ENCODE results near the gene C1orf116. TPM values are rescaled to one million over a fixed set of nuclear protein-coding genes. Genes with fewer than 3 reads are reported as not detected.

Gene C1orf116
- total and polyA plus RNA-seq, 10 donors: 0.02 to 1.0 (median 0.27) TPM; not detected in 1

DNA sequence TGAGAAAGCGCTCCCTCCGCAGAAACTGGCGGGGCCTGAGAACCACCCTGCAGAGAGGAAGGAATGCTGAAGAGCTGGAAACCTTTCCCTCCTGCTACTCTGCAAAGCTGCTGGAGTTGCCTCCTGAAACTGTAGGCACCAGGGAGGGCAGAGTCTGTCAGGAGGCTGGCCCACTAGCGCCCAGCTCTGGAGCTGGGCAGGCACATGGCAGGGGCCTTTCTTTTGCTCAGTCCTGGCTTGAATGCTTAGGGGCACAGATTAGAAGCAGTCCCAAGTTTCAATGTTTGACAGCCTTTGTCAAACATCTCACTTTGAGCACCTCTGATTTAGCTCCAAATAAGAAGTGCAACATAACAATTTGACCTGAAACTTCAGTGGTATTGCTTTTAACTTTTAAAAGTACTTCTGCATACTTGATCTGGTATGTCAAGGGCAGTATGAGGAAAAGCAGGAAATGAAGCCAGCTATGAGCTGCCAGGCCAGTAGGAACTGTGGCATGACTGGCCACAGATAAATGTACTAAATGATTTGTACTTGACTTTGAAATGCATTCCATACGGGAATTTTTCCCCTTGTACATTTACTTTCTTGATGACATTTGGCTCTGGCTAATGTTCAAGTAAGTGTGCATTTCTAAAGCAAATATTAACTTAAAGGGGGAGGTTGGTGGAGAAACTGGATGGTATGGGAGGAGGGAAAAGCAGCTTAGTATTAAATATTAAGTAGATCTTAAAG lies 7.2 kb downstream of the C1orf116 start:
- Histone ChIP-seq H3K4me1 (peaks cover 10 to 54% (median 18%) of the 10 kb centered on the region in 6 donors), H3K4me3 (no peak overlapping the region), H3K27me3 (replicated peaks in 1 of 7) (no peaks in the 10 kb centered on the region), H3K36me3 (no peaks in the 10 kb centered on the region), H3K9me3 (no peaks in the 10 kb centered on the region), H3K27ac (peak overlapping the region in 7 of 8 donors; percentile 30 to 80 (median 75))
- TF ChIP-seq, protein P1, sequence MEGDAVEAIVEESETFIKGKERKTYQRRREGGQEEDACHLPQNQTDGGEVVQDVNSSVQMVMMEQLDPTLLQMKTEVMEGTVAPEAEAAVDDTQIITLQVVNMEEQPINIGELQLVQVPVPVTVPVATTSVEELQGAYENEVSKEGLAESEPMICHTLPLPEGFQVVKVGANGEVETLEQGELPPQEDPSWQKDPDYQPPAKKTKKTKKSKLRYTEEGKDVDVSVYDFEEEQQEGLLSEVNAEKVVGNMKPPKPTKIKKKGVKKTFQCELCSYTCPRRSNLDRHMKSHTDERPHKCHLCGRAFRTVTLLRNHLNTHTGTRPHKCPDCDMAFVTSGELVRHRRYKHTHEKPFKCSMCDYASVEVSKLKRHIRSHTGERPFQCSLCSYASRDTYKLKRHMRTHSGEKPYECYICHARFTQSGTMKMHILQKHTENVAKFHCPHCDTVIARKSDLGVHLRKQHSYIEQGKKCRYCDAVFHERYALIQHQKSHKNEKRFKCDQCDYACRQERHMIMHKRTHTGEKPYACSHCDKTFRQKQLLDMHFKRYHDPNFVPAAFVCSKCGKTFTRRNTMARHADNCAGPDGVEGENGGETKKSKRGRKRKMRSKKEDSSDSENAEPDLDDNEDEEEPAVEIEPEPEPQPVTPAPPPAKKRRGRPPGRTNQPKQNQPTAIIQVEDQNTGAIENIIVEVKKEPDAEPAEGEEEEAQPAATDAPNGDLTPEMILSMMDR (IDR thresholded peaks at IDR 0.05 in 8 of 11, conservative IDR thresholded peaks at IDR 0.05 in 3 of 11): no peak
- TF ChIP-seq POLR2A (IDR thresholded peaks at IDR 0.05) (no peak), POLR2AphosphoS5 (IDR thresholded peaks at IDR 0.05) (no peak)
- intact Hi-C loops (cut with DNase I; ENCODE audit: low total_unique reads): no loop called here
- no peak for DNase-seq
- 48 to 65% (median 57%) methylated on average over 5 of the region's 5 CpGs for WGBS, 5 donors

DNA sequence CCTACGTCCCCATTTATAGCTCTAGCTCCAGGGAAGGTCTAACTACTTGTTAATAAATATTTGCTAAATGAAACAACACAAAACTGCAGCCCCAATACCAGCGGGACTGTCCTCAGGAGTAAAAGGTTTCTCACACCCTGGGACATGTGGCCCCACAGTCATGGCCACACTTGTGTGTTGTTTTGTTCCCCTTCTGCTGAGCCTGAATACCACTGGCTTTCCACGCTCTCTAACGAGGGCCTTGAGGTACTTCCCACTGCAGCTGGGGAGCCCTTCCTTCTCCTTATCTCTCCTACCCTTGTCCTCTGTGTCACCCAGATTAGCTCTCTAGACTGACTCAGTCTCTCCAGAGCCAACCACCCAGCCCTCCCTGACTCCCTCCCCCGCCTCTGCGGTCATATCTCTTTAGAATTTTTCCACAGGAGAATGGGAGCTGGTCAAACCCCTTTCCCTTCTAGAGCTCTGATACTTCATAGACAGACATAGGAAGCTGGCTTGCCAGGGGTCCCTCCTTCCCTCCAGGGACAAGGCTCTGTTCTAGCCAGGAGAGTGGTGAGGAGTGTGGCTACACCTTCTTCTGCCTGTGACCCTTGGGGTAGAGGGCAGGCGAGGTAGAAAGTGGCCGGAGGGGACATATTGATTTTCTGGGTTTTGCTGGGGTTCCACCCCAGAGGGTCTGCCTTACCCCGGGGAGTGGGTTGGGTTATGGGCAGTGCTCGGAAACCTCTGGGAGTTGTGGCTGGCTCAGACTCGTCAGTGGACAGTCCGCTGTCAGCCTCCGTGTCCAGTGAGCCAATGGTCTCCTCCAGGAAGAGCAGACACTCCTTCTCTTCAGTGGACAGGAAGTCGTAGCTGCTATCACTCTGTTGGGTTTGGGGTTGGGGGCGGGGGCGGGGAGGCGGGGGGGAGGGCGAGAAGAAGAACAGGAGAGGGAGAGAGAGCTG lies 8.1 kb downstream of the C1orf116 start:
- H3K27ac ChIP-seq: peak overlapping the region in 7 of 8 donors; percentile 51 to 80 (median 75)
- TF ChIP-seq POLR2A (IDR thresholded peaks at IDR 0.05): no peak
- H3K4me1 ChIP-seq: peaks cover 11 to 54% (median 19%) of the 10 kb centered on the region in 6 donors
- DNase-seq: no peak
- 42 to 64% (median 49%) methylated on average over 18 of the region's 18 CpGs for WGBS, 5 donors
- no peak overlapping the region for H3K4me3 ChIP-seq
- intact Hi-C loops (cut with DNase I; ENCODE audit: low total_unique reads): no loop called here
- H3K36me3 ChIP-seq: no peaks in the 10 kb centered on the region
- H3K9me3 ChIP-seq: no peaks in the 10 kb centered on the region
- no peaks in the 10 kb centered on the region for H3K27me3 ChIP-seq (replicated peaks in 1 of 7)

GRCh38 chr1:207022996-207023679 lies 9.4 kb downstream of the C1orf116 start:
- no peaks in the 10 kb centered on the region for H3K27me3 ChIP-seq (replicated peaks in 1 of 7)
- H3K4me3 ChIP-seq: no peak overlapping the region
- H3K9me3 ChIP-seq: no peaks in the 10 kb centered on the region
- DNase-seq: no peak
- TF ChIP-seq POLR2A (IDR thresholded peaks at IDR 0.05) (no peak), POLR2AphosphoS5 (IDR thresholded peaks at IDR 0.05) (no peak)
- no peaks in the 10 kb centered on the region for H3K36me3 ChIP-seq
- intact Hi-C loops (cut with DNase I; ENCODE audit: low total_unique reads): no loop called here
- peaks cover 11 to 54% (median 19%) of the 10 kb centered on the region in 6 donors for H3K4me1 ChIP-seq
- H3K27ac ChIP-seq: peak overlapping the region in 2 of 8 donors; percentile 73 to 79
- WGBS, 5 donors: 78 to 86% (median 79%) methylated on average over 5 to 8 of the region's 8 CpGs

GRCh38 chr1:207021876-207022596 lies 10.5 kb downstream of the C1orf116 start:
- H3K27ac ChIP-seq: no peak overlapping the region
- H3K4me3 ChIP-seq: no peak overlapping the region
- intact Hi-C loops (cut with DNase I; ENCODE audit: low total_unique reads): no loop called here
- H3K27me3 ChIP-seq (replicated peaks in 1 of 7): no peaks in the 10 kb centered on the region
- no peaks in the 10 kb centered on the region for H3K9me3 ChIP-seq
- H3K4me1 ChIP-seq: peaks cover 11 to 54% (median 19%) of the 10 kb centered on the region in 6 donors
- 88 to 96% (median 91%) methylated on average over 11 to 15 of the region's 15 CpGs for WGBS, 5 donors
- no peaks in the 10 kb centered on the region for H3K36me3 ChIP-seq
- DNase-seq: no peak
- TF ChIP-seq, protein P1 (IDR thresholded peaks at IDR 0.05 in 8 of 11, conservative IDR thresholded peaks at IDR 0.05 in 3 of 11): no peak
- TF ChIP-seq POLR2A (IDR thresholded peaks at IDR 0.05) (no peak), POLR2AphosphoS5 (IDR thresholded peaks at IDR 0.05) (no peak)

All from spleen (tissue), 11 donors.